SH-SY5Y (cell line): ENCODE data around the gene ADGRL2.

Experiments used
- GATA2 ChIP-seq: IDR thresholded peaks from 2 replicates; pipeline ENCODE4 v1.6.1; 2011; ENCODE audit warnings: mild to moderate bottlenecking, low read depth, low read length
- GATA3 ChIP-seq: IDR thresholded peaks from 2 replicates; pipeline ENCODE4 v1.6.1; 2011; ENCODE audit warnings: low read depth, mild to moderate bottlenecking, low read length, moderate library complexity

- TF ChIP-seq GATA3 (no peak), GATA2 (no peak)
These were observed 40.1 kb upstream of the ADGRL2 start for GRCh38 chr1:81760477-81761097.
